GM12892 (cell line): ENCODE measurements around the gene NAV2.

Experiments used
- POLR2A ChIP-seq: IDR thresholded peaks from 2 replicates; pipeline ENCODE4 v1.6.1; 2011; ENCODE audit warnings: low read depth, low read length, control low read depth
- POLR2AphosphoS5 ChIP-seq: IDR thresholded peaks from 2 replicates; pipeline ENCODE4 v1.6.1; 2011; ENCODE audit warnings: low read depth, low read length, control low read depth

GRCh38 chr11:19849947-19850593 is 137.4 kb downstream of the NAV2 start:
- TF ChIP-seq POLR2A (no peak), POLR2AphosphoS5 (no peak)
